Smooth muscle cell (in vitro differentiated cells): ENCODE data around the gene DHRS2. TPM values are rescaled to one million over a fixed set of nuclear protein-coding genes. Genes with fewer than 3 reads are reported as not detected.

Source experiments
- DNase-seq: peaks from one replicate; lab custom pipeline; 2025; ENCODE audit not compliant: unreplicated experiment; lab: John Stamatoyannopoulos, UW
- H2AFZ ChIP-seq: fragments of 200-600 bp; sonication (generic); 2 replicates; pipeline ENCODE4 v1.6.0; 2016; ENCODE audit warnings: antibody characterized with exemption, low read depth, mild to moderate bottlenecking
- H3F3A ChIP-seq: fragments of 200-600 bp; sonication (generic); 2 replicates; pipeline ENCODE4 v1.6.0; 2017; ENCODE audit warnings: antibody characterized with exemption, low read depth
- H3K27ac ChIP-seq: fragments of 200-600 bp; sonication (generic); 2 replicates; pipeline ENCODE4 v1.5.1; 2016; ENCODE audit warnings: low read depth, mild to moderate bottlenecking
- H3K27me3 ChIP-seq: fragments of 200-600 bp; sonication (generic); 2 replicates; pipeline ENCODE4 v1.6.1; 2016; ENCODE audit warnings: low read depth, mild to moderate bottlenecking
- H3K36me3 ChIP-seq: fragments of 200-600 bp; sonication (generic); 2 replicates; pipeline ENCODE4 v1.5.1; 2016; ENCODE audit warnings: low read depth
- H3K4me1 ChIP-seq: fragments of 200-600 bp; sonication (generic); 2 replicates; pipeline ENCODE4 v1.5.1; 2016; ENCODE audit warnings: low read depth
- H3K4me2 ChIP-seq: fragments of 200-600 bp; sonication (generic); 2 replicates; pipeline ENCODE4 v1.6.0; 2016; ENCODE audit warnings: mild to moderate bottlenecking
- H3K4me3 ChIP-seq: fragments of 200-600 bp; sonication (generic); 2 replicates; pipeline ENCODE4 v1.5.1; 2016; ENCODE audit warnings: mild to moderate bottlenecking
- H3K79me2 ChIP-seq: fragments of 200-600 bp; sonication (generic); 2 replicates; pipeline ENCODE4 v1.6.0; 2016; ENCODE audit warnings: low read depth, mild to moderate bottlenecking
- H3K9ac ChIP-seq: fragments of 200-600 bp; sonication (generic); 2 replicates; pipeline ENCODE4 v1.6.0; 2016; ENCODE audit warnings: low read depth
- H3K9me3 ChIP-seq: fragments of 200-600 bp; sonication (generic); replicated peaks from 2 replicates; pipeline ENCODE4 v1.5.1; 2016; ENCODE audit warnings: low read depth
- H4K20me1 ChIP-seq: fragments of 200-600 bp; sonication (generic); 2 replicates; pipeline ENCODE4 v1.6.0; 2016; ENCODE audit warnings: low read depth
- WGBS: methylation state at CpG from one replicate; pipeline ENCODE4 v1.1.7; 2016; ENCODE audit warnings: low lambda C conversion rate; 5-methylcytosine and 5-hydroxymethylcytosine counted together
- polyA plus RNA-seq: library from polyadenylated mRNA; unstranded; fragments of >200 nt; fragmentation: Nextera tagmentation; extraction: Ambion mirVana; gene quantifications from 2 replicates; pipeline ENCODE4 v1.2.1, GENCODE V29; 2016
- total RNA-seq: library from RNA; depleted of rRNA; stranded (reverse); fragments of >200 nt; gene quantifications from 2 replicates; pipeline ENCODE4 v1.2.3, GENCODE V29; 2014
- TF ChIP-seq, protein P1 (sequence below): fragments of 200-600 bp; sonication (generic); IDR thresholded peaks from 2 replicates; pipeline ENCODE4 v1.5.1; 2017; ENCODE audit warnings: borderline replicate concordance, mild to moderate bottlenecking, antibody characterized with exemption; ENCODE audit not compliant: insufficient read depth, poor library complexity, severe bottlenecking

Gene DHRS2, protein sequence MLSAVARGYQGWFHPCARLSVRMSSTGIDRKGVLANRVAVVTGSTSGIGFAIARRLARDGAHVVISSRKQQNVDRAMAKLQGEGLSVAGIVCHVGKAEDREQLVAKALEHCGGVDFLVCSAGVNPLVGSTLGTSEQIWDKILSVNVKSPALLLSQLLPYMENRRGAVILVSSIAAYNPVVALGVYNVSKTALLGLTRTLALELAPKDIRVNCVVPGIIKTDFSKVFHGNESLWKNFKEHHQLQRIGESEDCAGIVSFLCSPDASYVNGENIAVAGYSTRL
- total RNA-seq (0.36 and 3.7 TPM in 2 replicates), polyA plus RNA-seq (1.4 and 3.9 TPM in 2 replicates)

GRCh38 chr14:23636317-23637211 lies at the start of gene DHRS2:
DHRS2 (plus strand) TSS chr14:23636364; CDS start chr14:23638865, 2,501 bp downstream.
- H3K9ac ChIP-seq, result no peak within 1 kb of the TSS
- no peak for DNase-seq
- no peaks in the 10 kb centered on the region for H4K20me1 ChIP-seq
- H3K27me3 ChIP-seq, result no peaks in the 10 kb centered on the region
- no peak within 1 kb of the TSS for H3K4me2 ChIP-seq
- H3K36me3 ChIP-seq, result no peaks in the 10 kb centered on the region
- no peak within 1 kb of the TSS for H3K4me3 ChIP-seq
- peaks cover 3% of the 10 kb centered on the region for H3K4me1 ChIP-seq
- H3K27ac ChIP-seq, result no peak within 1 kb of the TSS
- H3K79me2 ChIP-seq, result no peaks in the 10 kb centered on the region
- no peaks in the 10 kb centered on the region for H3K9me3 ChIP-seq
- H3F3A ChIP-seq, result no peaks in the 10 kb centered on the region
- 85% methylated on average over 23 of the region's 23 CpGs for WGBS
- TF ChIP-seq, protein P1, sequence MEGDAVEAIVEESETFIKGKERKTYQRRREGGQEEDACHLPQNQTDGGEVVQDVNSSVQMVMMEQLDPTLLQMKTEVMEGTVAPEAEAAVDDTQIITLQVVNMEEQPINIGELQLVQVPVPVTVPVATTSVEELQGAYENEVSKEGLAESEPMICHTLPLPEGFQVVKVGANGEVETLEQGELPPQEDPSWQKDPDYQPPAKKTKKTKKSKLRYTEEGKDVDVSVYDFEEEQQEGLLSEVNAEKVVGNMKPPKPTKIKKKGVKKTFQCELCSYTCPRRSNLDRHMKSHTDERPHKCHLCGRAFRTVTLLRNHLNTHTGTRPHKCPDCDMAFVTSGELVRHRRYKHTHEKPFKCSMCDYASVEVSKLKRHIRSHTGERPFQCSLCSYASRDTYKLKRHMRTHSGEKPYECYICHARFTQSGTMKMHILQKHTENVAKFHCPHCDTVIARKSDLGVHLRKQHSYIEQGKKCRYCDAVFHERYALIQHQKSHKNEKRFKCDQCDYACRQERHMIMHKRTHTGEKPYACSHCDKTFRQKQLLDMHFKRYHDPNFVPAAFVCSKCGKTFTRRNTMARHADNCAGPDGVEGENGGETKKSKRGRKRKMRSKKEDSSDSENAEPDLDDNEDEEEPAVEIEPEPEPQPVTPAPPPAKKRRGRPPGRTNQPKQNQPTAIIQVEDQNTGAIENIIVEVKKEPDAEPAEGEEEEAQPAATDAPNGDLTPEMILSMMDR, result no peak
- H2AFZ ChIP-seq, result no peak within 1 kb of the TSS

GRCh38 chr14:23588884-23589598 lies 47.1 kb upstream of the DHRS2 start:
- H3F3A ChIP-seq, result no peaks in the 10 kb centered on the region
- H3K4me3 ChIP-seq, result no peak overlapping the region
- H3K36me3 ChIP-seq, result no peaks in the 10 kb centered on the region
- WGBS, result 10% methylated on average over 5 of the region's 5 CpGs
- TF ChIP-seq, protein P1, result peak; percentile 76
- DNase-seq, result peak; percentile 65
- H3K79me2 ChIP-seq, result no peaks in the 10 kb centered on the region
- H3K9ac ChIP-seq, result no peak overlapping the region
- no peak overlapping the region for H3K4me2 ChIP-seq
- peak overlapping the region; percentile 70 for H2AFZ ChIP-seq
- no peak overlapping the region for H3K27ac ChIP-seq
- H4K20me1 ChIP-seq, result no peaks in the 10 kb centered on the region
- H3K27me3 ChIP-seq, result no peaks in the 10 kb centered on the region
- no peaks in the 10 kb centered on the region for H3K9me3 ChIP-seq
- H3K4me1 ChIP-seq, result no peaks in the 10 kb centered on the region

DNA sequence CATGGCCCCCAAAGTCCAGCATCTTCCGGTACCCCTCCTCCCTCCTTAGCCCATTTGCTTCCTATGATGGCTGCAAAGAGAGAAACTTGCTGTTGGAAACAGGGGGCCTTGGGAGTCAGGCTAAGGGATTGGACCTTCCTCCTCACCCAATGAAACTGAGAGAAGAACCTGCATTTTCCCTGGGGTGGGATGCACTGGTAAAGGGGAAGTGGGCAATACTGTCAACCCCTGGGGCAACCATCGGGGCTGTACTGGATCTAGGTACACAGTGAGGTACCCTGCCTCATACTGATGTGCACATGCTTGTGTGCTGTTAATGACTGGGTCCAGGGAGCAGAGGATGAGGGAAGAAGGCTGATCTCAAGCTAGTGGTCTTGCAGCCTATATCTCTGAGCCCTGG lies 46.6 kb upstream of the DHRS2 start:
- H3K27me3 ChIP-seq, result no peaks in the 10 kb centered on the region
- no peaks in the 10 kb centered on the region for H3F3A ChIP-seq
- no peak for DNase-seq
- H3K4me2 ChIP-seq, result no peak overlapping the region
- no peaks in the 10 kb centered on the region for H3K36me3 ChIP-seq
- H4K20me1 ChIP-seq, result no peaks in the 10 kb centered on the region
- H3K27ac ChIP-seq, result no peak overlapping the region
- no peaks in the 10 kb centered on the region for H3K4me1 ChIP-seq
- H3K9ac ChIP-seq, result no peak overlapping the region
- TF ChIP-seq, protein P1, result no peak
- H3K79me2 ChIP-seq, result no peaks in the 10 kb centered on the region
- 90% methylated on average over 2 of the region's 2 CpGs for WGBS
- no peak overlapping the region for H2AFZ ChIP-seq
- no peak overlapping the region for H3K4me3 ChIP-seq
- H3K9me3 ChIP-seq, result no peaks in the 10 kb centered on the region
